Esophagus mucosa (tissue), 1 donor: ENCODE results near the gene ADAMTS17. TPM values are rescaled to one million over a fixed set of nuclear protein-coding genes. Genes with fewer than 3 reads are reported as not detected.
"Not testable (repeated sequence)": the region's sequence is repeated elsewhere in the genome, so short reads cannot be mapped to it uniquely, and the experiment has no call there.

Experiments
- ATAC-seq: fragments of 200-7000 bp; cut with Tn5 transposase; one replicate; pipeline ENCODE4 v1.9.1; 2020
- total RNA-seq: library from RNA; stranded (reverse); gene quantifications from one replicate; pipeline ENCODE4 v1.2.4, GENCODE V29; 2023
- donor health status: DM: yes; HTN: yes; CAD: no.

Gene ADAMTS17
- total RNA-seq, 1 donor from 2014 or later, result 4.0 TPM

DNA sequence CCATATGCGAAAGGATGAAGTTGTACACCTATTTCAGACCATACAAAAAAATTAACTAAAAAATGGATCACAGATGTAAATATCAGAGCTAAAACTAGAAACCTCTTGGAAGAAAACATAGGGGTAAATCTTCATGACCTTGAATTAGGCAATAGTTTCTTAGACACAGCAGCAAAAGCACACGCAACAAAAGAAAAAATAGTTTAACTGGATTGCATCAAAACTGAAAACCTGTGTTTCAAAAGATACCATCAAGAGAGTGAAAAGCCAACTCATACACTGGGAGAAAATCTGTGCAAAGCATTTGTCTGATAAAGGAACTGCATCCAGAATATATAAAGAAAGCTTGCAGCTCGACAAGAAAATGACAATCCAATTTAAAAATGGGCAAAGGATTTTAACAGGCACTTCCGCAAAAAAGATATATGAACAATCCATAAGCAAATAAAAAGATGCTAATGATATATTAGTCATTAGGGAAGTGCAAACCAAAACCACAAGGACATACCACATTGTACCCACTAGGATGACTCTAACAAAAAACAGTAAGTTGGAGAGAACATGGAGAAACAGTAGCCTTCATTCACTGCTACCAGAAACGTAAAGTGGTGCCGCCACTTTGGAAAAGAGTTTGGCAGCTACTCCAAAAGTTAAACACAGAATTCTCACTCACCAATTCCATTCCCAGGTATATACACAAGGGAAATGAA, 263.1 kb downstream of the ADAMTS17 start:
- ATAC-seq, result peak; percentile 72

DNA sequence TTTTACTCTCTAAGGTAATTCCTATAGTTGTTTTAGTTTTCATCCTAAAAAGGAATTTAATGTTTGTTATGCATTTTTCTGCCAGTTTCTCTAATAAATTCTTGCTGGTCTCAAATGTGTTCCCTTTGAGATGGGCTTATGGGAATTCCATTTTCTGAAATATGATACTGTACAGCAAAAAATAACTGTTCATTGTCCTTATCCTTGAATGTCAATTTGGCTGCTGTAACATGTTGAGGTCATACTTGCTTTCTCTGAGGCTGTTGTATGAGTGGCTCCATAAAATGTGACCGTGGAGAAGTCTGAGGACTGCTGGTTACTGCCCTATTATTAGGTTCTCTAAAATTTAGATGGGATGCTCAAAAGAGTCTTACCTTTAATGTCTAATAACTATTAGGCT, 266.5 kb downstream of the ADAMTS17 start:
- no peak for ATAC-seq

DNA sequence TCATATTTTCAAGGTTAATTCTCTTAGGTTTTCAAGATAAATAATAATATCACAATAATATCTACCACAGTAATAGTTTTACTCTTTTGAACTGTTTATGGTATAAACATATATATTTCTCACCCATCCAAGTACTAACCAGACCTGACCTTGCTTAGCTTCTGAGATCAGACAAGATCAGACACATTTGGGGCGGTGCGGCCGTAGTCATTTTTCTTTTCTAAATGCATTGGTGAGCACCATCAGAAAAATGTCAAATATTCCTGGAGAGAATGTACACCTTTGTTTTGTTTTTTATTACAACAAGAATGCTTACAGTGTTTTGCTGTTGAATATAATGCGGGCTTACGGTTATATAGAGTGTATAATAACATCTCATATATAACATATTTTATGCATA, 267.8 kb downstream of the ADAMTS17 start:
- ATAC-seq, result no peak

DNA sequence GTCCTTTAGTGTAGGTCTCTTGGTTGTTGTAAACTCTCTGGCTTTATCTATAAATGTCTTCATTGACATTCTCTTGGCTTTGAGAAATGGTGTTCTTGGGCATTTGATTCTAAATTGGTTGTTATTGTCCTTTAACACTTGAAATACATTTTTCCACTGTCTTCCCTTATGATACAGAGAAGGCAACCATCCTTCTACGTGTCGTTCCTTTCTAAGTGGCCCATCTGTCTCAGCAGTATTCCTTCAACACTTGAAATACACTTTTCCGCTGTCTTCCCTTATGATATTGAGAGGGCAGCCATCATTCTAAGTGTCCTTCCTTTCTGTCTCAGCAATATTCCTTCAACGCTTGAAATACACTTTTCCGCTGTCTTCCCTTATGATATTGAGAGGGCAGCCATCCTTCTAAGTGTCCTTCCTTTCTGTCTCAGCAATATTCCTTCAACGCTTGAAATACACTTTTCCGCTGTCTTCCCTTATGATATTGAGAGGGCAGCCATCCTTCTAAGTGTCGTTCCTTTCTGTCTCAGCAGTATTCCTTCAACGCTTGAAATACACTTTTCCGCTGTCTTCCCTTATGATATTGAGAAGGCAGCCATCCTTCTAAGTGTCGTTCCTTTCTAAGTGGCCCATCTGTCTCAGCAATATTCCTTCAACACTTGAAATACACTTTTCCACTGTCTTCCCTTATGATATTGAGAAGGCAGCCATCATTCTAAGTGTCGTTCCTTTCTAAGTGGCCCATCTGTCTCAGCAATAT, 275.1 kb downstream of the ADAMTS17 start:
- ATAC-seq, result not testable (repeated sequence)

DNA sequence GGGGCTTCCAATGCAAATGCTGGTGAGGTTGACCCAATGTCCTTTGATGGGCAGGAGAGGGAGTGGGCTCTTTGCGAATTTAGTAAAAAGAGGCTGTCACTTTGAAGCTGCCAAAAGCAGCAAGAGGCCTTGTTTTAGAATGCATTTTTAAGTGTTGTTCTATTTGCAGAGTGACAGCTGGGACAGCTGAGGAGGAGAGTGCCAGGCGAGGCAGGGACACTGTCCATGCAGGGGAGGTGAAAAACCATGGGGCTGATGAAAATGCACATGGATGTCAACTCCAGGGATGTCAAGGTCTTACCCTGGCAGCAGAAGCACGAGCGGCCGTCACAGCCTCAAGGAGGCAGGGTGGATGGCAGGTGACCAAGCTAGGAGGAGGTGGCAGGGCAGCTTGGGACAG, 279.8 kb downstream of the ADAMTS17 start:
- no peak for ATAC-seq

DNA sequence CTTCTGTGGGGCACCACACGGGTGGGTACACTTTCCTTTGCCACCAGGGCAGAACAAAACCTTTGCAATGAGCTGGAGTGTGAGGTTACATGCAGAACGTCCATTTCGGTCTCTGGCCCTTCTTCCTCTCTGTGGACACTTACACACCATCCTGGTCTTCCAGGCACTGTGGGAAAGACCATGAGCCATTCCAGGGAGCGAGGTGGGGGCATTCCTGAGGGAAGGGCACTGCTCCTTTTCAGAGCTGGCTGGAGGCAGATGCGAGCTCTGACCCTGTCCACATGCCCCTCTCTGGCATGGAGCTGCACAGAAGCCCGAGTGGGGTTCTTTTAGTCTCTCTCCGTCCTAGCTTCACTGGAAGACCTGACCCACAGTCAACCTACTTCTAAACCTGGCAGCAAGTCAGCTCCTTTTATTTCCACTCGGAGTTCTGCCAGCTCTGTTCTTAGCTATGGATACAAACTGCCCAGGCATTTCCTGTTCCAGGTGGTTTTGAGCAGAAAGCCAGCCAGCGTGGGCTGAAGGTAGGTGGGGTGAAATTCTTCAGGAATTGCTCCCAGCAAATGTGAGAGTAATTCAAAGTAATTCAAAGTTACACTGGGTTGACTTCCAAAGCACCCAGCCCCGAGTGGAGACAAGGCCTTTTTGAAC, 281.4 kb downstream of the ADAMTS17 start:
- no peak for ATAC-seq

DNA sequence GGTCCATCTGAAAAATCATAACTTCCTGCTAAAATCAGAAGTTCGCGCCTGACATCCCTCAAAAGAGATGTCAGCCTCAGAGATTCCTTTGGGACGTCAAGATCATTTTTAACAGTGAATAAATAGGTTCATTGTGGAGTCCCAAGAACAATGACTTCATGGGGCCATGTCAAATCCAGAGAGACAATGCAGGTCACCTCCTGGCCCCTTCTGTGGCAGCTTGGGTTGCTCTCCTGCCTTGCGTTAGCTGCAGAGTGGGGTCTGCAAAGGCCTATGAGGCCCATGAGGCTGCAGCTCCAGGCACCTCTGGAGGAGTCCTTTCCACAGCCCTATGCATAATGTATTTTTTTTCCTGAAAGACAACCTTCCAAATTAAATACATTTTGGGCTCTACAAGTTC, 282.3 kb downstream of the ADAMTS17 start:
- ATAC-seq, result no peak

DNA sequence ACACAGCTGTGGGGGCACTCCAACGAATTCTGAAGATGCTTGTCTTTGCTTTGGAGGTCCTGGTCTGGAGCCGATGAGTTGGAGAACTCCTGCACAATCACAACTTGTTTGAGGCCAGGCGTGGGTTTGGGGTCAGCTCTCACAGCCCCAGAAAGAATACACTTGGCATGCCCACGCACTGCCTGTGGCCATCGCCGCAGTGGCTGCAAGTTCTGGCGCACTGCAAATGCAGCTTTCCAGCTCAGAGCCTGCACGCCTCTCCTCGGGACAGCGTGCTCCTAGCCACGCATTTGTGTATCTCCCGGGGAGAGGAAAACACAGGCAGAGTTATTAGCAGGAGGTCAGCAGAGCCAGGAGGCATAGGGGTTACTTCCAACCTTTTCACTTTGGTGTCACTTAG, 282.7 kb downstream of the ADAMTS17 start:
- no peak for ATAC-seq

DNA sequence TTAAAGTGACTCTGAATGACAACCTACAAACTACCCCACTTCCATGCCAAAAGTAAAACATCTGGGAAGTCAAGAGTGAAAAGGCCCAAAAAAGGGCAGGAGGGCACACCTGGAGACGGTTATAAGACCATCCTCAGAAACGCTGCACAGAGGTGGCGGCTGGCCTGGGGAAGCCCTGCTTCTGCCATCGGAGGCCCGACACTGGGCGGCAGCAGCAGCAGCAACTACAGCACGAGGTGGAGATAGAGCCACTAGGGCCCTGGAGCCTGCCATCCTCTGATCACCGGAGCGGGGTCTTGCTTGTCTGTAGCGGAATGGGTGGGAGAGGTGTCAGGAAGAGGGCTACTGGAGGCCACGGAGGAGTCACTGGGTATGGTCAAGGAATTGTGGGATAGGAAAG, 283.3 kb downstream of the ADAMTS17 start:
- no peak for ATAC-seq

DNA sequence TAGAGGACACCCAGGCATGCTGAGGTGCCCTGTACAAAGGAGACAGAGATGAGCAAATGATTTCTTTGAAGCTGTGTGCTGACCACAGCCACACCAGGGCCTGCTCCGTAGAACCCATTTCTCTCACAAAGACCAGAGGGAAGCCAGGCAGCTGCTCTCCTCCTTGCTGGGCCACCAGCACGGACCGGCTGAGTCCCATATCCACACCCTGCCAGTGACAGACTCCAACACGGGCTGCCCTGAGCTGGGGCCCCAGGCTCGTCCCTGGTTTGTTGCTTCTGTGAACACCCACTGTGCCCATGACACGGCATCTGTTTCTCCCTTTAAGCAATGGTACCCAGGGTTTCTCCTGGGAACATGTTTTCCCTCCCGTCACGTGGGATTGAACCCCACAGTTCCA, 284.5 kb downstream of the ADAMTS17 start:
- no peak for ATAC-seq

DNA sequence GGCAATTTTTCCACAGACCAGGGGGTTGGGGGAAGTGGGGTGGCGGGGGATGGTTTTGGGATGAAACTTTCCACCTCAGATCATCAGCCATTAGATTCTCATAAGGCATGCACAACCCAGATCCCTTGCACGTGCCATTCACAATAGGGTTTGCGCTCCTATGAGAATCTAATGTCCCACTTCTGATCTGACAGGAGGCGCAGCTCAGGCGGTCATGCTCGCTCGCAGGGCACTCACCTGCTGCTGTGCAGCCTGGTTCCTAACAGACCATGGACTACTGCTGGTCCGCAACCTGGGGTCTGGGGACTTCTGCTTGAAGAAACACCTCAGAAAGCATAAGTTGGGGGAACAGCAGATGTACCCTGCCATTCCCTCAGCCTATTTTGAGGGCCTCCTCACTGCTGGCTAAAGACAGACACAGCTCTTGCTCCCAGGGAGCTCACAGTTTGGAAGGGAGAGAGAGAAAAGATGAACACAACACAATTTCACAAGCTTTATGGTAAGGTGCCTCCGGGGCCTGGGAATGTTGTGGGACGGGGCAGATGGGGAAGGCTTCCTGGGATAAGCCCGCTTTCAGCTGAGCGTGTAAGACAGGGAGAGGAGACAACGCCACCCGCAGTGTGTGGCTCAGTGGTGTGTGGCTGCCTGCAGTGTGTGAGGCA, 285.2 kb downstream of the ADAMTS17 start:
- no peak for ATAC-seq

DNA sequence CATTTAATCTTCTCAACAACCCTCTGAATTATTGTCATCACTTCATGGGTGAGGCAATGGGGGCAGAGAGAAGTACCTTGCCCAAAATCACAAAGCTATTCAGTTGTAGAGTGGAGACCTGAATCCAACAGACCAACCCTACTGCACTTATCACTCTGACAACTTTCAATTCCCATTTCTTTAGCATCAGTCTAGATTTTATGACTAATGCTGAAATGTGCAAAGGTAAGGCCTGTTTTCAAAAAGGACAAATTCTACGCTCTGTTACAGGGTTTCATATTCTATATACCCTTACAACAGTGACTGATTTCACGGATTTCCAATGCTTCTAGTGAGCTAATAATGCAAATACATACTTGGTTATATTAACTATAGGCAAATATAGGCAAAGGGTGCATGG, 286.0 kb downstream of the ADAMTS17 start:
- ATAC-seq, result no peak

DNA sequence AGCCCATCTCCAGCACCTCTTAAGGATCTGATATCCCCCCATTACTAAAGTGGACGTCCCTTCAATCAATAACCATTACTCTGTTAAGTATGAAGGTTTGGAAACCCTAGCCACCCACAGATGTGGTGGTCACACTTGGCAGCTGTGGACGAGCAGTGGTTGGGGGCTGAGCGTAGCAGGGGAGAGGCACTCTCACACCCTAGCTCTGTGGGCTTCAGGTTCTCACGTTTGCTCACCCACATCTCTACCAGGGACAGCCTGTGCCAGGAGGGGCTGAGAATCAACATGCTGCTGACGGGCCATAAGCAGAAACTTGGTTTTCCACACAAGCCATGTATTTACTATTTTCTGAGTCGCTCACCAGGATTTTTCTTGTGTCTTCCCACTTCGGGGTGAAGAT, 287.2 kb downstream of the ADAMTS17 start:
- ATAC-seq, result no peak

DNA sequence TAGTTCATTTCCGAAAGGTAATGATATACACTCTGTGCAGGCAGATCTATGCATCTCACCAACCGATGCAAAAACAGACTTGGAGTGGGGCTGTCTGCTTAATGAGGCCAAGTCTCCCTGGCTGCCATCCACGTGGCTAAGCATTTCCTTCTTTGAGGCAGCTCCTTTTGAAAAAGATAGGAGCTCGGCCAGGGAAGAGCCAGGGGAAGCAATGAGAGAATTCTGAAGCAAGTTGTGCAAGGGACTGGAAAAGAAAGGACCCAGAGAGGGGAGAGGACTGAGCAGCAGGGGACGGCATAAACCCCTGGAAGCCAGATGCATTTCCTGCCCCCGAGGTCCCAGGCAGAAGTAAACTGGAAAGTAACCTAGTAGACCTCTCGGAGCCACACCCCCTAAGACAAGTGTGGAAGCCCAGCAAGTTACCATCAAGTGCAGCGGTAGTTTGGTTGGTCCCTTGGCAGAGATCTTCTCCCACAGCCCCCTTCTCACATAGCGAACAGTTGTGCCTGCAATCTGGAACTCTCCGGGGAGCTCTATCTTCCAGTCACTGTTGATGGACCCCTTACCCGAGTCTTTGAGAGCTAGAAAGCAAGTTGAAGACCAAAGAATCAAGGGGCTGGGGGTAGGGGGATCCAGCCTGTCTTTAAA, 288.2 kb downstream of the ADAMTS17 start:
- no peak for ATAC-seq

DNA sequence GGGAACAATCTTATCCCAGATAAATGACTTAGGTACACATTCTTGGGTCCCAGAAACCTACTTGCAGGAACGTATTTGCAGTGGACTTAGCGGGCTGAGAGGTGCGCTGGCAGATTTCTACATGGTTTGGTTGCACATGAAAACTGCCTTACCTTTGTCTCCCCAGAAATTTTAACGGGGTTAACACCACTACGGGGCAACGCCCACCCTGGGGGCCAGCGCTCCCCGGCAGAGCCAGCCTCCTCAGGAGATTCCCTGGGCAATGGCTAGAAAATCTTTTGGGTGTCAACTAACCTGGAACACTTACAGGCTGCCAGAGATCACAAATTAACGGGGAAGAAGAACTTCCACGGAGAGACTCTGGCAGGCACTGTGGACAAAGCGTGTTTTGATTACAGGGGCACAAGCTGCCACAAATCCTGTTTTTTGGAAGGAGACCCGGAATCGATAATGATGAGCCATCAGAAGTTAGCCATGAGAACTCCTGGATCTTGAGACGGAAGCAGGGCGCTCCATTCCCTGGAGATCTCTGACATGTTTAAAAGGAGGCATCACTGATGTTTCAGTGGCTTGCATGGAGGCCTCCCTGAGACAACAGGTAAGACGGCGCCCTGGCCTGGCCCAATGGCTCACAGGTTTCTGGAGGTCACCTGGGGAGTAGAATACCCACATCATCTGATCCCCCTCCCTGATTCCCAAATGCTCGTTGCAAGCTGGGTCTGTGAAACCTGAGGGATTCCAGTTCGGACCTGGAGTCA, 288.9 kb downstream of the ADAMTS17 start:
- ATAC-seq, result no peak

DNA sequence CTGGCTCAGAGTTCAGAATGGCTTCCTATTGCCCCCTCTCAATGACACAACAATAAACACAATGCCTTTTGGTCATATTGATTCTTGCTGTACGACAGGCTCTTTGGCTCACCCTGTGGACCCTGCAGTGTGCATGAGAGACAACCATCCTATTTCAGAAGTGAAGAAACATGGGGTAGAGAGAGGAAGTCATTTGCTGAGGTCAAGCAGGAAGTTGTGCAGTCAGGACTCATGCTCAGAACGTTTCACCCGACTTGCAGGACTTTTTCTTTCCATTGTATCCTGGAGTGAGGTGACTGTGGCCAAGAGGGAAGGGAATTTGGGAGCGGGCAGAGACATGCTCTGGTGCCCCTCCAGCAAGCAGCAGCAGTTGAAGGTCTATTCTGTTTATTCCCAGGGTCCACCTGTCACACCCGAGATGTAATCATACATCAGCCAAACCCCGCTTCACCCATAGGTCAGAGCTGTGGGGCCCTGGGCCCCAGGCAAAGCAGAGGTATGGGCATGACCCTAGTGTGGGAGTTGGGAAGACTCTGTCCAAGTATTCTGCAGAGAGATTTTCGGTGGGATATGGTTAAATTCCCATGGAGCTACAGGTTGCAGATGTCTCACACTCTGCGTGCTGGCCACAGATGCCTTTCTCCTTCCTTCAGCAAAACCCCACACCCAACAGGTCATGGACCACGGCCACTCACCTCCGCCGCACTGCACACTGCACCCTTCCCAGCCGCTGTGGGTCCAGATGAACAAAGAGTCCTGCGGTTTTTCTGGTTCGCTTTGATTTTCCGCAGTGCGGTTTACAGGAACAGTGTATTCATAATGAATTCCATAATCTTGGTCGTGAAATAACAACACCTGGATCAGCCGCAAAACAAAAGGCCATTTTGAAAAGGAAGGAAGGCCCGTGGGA, 290.6 kb downstream of the ADAMTS17 start:
- ATAC-seq, result no peak

DNA sequence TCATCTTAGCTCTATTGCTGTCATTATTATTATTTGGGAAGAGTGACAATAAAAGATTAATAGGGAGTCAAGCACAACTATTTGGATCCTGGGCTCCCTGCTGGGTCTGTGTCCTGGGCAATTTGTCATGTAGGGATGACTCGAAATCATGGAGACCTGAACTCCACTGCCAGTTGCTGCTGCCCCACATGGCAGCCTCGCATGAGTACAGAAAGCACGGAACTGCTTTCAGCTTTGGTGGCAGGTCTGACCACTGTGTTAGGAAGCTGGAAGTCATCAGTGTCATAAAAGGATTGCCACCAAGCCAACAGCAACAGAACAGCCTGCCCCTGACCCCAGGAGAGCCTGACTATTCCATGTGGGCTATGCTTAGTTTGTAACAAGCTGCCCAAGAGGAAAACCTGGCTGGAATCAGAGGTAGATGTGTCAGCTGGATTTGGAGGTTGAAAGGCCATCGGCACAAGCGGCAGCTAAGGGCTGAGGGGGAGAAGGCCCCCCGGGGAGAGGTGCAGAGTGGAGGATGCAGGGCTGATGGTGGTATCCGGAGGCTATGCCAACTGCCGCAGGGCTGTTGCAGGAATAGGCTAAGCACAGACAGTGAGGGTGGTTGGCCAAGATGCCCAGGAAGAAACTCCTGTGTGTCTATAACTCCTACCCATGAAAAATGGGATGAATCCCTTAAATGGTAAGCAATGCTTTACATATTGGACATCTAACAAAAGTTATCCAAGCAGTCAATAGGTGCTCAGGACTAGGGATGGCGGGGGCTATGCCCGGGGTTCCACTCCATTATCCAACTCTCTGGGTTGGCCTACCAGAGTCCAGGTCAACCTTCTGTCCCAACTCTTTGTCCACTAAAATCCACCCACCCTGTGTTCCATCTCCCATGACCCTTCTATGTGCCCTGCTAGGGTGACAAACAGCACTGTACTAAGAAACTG, 291.6 kb downstream of the ADAMTS17 start:
- ATAC-seq, result no peak

DNA sequence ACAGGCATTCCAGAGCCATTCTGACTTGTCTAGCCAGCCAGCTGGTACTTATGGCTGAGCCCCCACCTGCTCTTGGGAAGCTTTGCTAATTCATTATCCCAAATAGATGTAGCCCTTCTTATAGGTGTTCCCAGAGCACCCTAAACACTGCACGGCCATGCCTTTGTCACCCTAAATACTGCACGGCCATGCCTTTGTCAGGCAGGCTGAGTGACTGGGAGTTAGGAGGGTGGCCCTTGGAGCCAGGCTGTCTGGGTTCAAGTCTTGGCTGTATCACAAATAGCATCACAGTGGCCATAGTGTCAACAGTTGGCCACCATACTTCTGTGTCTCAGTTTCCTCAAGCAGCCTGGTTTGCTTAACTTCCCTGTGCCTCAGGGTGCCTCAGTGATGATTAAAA, 292.3 kb downstream of the ADAMTS17 start:
- no peak for ATAC-seq

DNA sequence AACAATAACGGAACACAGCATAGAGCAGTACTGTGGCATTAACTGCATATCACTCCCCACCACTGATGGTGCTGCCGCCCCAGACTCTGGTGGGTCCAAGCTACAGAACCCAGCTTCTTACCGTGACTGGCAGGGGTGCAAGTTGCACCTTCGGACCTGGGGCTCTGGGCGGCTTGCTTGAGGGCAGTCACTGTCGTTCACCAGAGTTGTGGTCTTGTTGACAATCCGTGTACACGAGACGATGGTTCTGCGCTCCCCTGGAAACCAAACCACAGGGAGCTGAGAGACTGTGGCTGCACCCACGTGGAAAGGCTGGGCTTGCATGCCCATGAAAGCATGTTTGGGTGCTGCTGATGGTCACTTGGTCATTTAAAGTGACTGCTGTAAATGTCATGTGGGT, 293.0 kb downstream of the ADAMTS17 start:
- ATAC-seq, result no peak

DNA sequence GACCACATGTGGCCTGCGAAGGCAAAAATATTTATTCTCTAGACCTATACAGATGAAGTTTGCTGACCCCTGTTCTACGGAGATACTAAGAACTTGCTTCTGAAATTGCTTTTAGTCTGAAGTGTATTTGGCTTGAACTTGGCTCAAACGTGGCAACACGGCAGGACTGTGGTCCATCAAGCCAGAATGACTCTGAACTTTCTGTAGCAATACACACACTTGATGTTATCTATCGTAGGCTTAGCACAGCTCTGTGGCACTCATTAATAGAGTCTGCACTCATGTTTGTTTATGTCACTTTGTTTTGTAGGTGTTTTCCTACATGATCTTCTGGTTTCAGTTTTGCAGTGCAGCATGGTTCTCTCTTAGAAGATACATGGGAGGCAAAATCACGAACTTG, 298.1 kb downstream of the ADAMTS17 start:
- no peak for ATAC-seq
